SK-N-SH (cell line): Measurements from ENCODE around the gene DOCK4.

Source experiments
- CTCF ChIP-seq: fragments of 200-600 bp; sonication (generic); IDR thresholded peaks from 2 replicates; pipeline ENCODE4 v1.6.1; 2017; ENCODE audit warnings: antibody characterized with exemption, mild to moderate bottlenecking, moderate library complexity
- FOSL2 ChIP-seq: IDR thresholded peaks from 2 replicates; pipeline ENCODE4 v1.4.0; 2012; ENCODE audit warnings: low read depth, mild to moderate bottlenecking, moderate library complexity, borderline replicate concordance
- MXI1 ChIP-seq: IDR thresholded peaks from 2 replicates; pipeline ENCODE4 v1.6.1; 2012; ENCODE audit warnings: mild to moderate bottlenecking, low read depth, low read length, improper control_type of control experiment
- POLR2AphosphoS5 ChIP-seq: IDR thresholded peaks from 2 replicates; pipeline ENCODE4 v1.6.1; 2012; ENCODE audit warnings: low read depth, low read length
- RAD21 ChIP-seq: IDR thresholded peaks from 2 replicates; pipeline ENCODE4 v1.6.1; 2012; ENCODE audit warnings: mild to moderate bottlenecking, low read length

- no peak for TF ChIP-seq RAD21
- TF ChIP-seq CTCF, result no peak
- TF ChIP-seq POLR2AphosphoS5, result no peak
- TF ChIP-seq MXI1, result no peak
- TF ChIP-seq FOSL2, result no peak
These were observed 224.1 kb downstream of the DOCK4 start for GRCh38 chr7:111982133-111982532.
